22Rv1 (cell line): ENCODE results near the gene RRN3.
"Not testable (repeated sequence)": the region's sequence is repeated elsewhere in the genome, so short reads cannot be mapped to it uniquely, and the experiment has no call there.

Experiments
- ZFX ChIP-seq: fragments of 450-650 bp; IDR thresholded peaks from 2 replicates; pipeline ENCODE4 v1.6.1; 2017; ENCODE audit warnings: antibody characterized with exemption, borderline replicate concordance
- TF ChIP-seq, protein P1 (sequence below): fragments of 450-650 bp; IDR thresholded peaks from 2 replicates; pipeline ENCODE4 v1.5.1; 2017; ENCODE audit warnings: mild to moderate bottlenecking

DNA sequence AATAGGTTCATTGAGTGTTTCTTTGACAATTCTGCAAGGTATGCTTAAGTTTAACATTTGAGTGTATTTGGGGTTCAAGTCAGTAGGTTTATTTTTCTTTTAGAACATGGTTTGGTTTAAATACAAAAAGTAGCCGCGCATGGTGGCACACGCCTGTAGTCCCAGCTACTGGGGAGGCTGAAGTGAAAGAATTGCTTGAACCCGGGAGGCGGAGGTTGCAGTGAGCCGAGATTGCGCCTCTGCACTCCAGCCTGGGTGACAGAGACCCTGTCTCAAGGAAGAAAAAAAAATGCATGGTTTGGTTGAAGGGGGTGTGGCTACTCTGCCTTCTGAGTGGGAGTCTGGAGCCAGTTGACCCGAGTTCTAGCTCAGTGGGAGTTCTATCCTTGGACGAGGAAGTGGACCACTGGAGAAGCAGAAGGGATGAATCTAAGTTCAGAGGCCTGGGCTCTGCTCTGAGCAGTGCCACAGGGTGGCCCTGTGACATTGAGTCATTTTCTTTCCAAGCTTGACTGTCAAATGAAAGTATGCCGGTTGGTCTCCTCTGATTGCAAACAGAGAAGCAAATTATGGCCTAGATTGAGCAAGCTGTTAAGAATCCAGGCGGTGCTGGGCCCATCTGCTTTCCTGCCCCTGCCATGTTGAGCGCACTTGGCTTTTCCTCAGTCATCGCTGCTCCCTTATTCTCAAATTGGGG is 70.5 kb downstream of the RRN3 start:
- TF ChIP-seq, protein P1, sequence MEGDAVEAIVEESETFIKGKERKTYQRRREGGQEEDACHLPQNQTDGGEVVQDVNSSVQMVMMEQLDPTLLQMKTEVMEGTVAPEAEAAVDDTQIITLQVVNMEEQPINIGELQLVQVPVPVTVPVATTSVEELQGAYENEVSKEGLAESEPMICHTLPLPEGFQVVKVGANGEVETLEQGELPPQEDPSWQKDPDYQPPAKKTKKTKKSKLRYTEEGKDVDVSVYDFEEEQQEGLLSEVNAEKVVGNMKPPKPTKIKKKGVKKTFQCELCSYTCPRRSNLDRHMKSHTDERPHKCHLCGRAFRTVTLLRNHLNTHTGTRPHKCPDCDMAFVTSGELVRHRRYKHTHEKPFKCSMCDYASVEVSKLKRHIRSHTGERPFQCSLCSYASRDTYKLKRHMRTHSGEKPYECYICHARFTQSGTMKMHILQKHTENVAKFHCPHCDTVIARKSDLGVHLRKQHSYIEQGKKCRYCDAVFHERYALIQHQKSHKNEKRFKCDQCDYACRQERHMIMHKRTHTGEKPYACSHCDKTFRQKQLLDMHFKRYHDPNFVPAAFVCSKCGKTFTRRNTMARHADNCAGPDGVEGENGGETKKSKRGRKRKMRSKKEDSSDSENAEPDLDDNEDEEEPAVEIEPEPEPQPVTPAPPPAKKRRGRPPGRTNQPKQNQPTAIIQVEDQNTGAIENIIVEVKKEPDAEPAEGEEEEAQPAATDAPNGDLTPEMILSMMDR = not testable (repeated sequence)
- TF ChIP-seq ZFX = not testable (repeated sequence)
